ENCODE data around the gene SGSM2.

The SGSM2 gene

DNA sequence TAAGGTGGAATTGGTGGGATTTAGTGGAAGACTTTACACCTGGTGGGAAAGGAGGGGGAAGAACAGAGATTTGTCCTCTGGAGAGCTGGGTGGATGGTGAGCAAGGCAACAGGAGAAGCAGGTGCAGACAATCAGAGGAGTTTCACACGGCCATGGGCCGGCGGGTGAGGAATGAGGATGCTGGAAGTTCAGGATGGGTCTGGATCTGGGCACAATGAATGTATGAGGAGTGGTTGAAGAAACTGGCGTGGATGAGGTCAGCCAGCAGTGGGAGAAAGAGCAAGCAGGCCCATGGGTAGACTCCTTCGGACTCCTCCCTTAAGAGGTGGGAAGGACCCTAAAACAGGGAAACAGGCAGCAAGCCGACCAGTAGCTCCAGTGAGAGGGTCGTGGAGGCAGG is 73.7 kb downstream of the SGSM2 start:
- no peaks in the 10 kb centered on the region for H4K20me1 ChIP-seq (ENCODE audit: insufficient read depth)
- no peaks in the 10 kb centered on the region for H3K27me3 ChIP-seq (ENCODE audit: insufficient read depth, low read depth)
- H3K4me3 ChIP-seq (IDR thresholded peaks at IDR 0.05; ENCODE audit: insufficient read depth, low read depth, low read length), result no peak overlapping the region
- H3K79me2 ChIP-seq (ENCODE audit: insufficient read depth, low read depth), result no peaks in the 10 kb centered on the region
- H3K27ac ChIP-seq, result no peak overlapping the region
- TF ChIP-seq, protein P1, sequence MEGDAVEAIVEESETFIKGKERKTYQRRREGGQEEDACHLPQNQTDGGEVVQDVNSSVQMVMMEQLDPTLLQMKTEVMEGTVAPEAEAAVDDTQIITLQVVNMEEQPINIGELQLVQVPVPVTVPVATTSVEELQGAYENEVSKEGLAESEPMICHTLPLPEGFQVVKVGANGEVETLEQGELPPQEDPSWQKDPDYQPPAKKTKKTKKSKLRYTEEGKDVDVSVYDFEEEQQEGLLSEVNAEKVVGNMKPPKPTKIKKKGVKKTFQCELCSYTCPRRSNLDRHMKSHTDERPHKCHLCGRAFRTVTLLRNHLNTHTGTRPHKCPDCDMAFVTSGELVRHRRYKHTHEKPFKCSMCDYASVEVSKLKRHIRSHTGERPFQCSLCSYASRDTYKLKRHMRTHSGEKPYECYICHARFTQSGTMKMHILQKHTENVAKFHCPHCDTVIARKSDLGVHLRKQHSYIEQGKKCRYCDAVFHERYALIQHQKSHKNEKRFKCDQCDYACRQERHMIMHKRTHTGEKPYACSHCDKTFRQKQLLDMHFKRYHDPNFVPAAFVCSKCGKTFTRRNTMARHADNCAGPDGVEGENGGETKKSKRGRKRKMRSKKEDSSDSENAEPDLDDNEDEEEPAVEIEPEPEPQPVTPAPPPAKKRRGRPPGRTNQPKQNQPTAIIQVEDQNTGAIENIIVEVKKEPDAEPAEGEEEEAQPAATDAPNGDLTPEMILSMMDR (conservative IDR thresholded peaks at IDR 0.05; ENCODE audit: low read depth, low read length), result no peak
- no peak overlapping the region for H3K4me2 ChIP-seq
- no peak overlapping the region for H3K9ac ChIP-seq
- H3K4me1 ChIP-seq (ENCODE audit: low read depth, poor library complexity, severe bottlenecking), result no peaks in the 10 kb centered on the region
- H2AFZ ChIP-seq (ENCODE audit: low read depth), result no peak overlapping the region
- H3K36me3 ChIP-seq (ENCODE audit: insufficient read depth), result no peaks in the 10 kb centered on the region

- H3K27me3 ChIP-seq (ENCODE audit: insufficient read depth, low read depth), result no peaks in the 10 kb centered on the region
- no peak overlapping the region for H3K9ac ChIP-seq
- H3K27ac ChIP-seq, result no peak overlapping the region
- no peak overlapping the region for H3K4me3 ChIP-seq (IDR thresholded peaks at IDR 0.05; ENCODE audit: insufficient read depth, low read depth, low read length)
- no peak overlapping the region for H2AFZ ChIP-seq (ENCODE audit: low read depth)
- H3K4me1 ChIP-seq (ENCODE audit: low read depth, poor library complexity, severe bottlenecking), result peaks cover 5% of the 10 kb centered on the region
- H4K20me1 ChIP-seq (ENCODE audit: insufficient read depth), result no peaks in the 10 kb centered on the region
- TF ChIP-seq, protein P1 (conservative IDR thresholded peaks at IDR 0.05; ENCODE audit: low read depth, low read length), result no peak
- H3K79me2 ChIP-seq (ENCODE audit: insufficient read depth, low read depth), result no peaks in the 10 kb centered on the region
- H3K36me3 ChIP-seq (ENCODE audit: insufficient read depth), result no peaks in the 10 kb centered on the region
- H3K4me2 ChIP-seq, result no peak overlapping the region
Observed at GRCh38 chr17:2412561-2413021, 75.3 kb downstream of the SGSM2 start.

- H3K79me2 ChIP-seq (ENCODE audit: insufficient read depth, low read depth), result no peaks in the 10 kb centered on the region
- no peak overlapping the region for H3K4me3 ChIP-seq (IDR thresholded peaks at IDR 0.05; ENCODE audit: insufficient read depth, low read depth, low read length)
- no peaks in the 10 kb centered on the region for H4K20me1 ChIP-seq (ENCODE audit: insufficient read depth)
- TF ChIP-seq, protein P1 (conservative IDR thresholded peaks at IDR 0.05; ENCODE audit: low read depth, low read length), result no peak
- no peak overlapping the region for H3K4me2 ChIP-seq
- H3K4me1 ChIP-seq (ENCODE audit: low read depth, poor library complexity, severe bottlenecking), result peaks cover 5% of the 10 kb centered on the region
- H3K9ac ChIP-seq, result no peak overlapping the region
- no peaks in the 10 kb centered on the region for H3K36me3 ChIP-seq (ENCODE audit: insufficient read depth)
- H3K27me3 ChIP-seq (ENCODE audit: insufficient read depth, low read depth), result no peaks in the 10 kb centered on the region
- H2AFZ ChIP-seq (ENCODE audit: low read depth), result no peak overlapping the region
- no peak overlapping the region for H3K27ac ChIP-seq
Observed at GRCh38 chr17:2414446-2415064, 77.3 kb downstream of the SGSM2 start.

- Histone ChIP-seq H3K79me2 (ENCODE audit: insufficient read depth, low read depth) (no peaks in the 10 kb centered on the region), H3K36me3 (ENCODE audit: insufficient read depth) (no peaks in the 10 kb centered on the region), H3K4me1 (ENCODE audit: low read depth, poor library complexity, severe bottlenecking) (peaks cover 5% of the 10 kb centered on the region), H3K4me2 (no peak overlapping the region), H3K9ac (no peak overlapping the region), H4K20me1 (ENCODE audit: insufficient read depth) (no peaks in the 10 kb centered on the region), H3K27me3 (ENCODE audit: insufficient read depth, low read depth) (no peaks in the 10 kb centered on the region), H3K4me3 (IDR thresholded peaks at IDR 0.05; ENCODE audit: insufficient read depth, low read depth, low read length) (no peak overlapping the region), H2AFZ (ENCODE audit: low read depth) (no peak overlapping the region), H3K27ac (no peak overlapping the region)
- TF ChIP-seq, protein P1 (conservative IDR thresholded peaks at IDR 0.05; ENCODE audit: low read depth, low read length), result no peak
Observed at GRCh38 chr17:2415081-2415480, 77.8 kb downstream of the SGSM2 start.
